ENCODE data around the gene AKT1S1. TPM values are rescaled to one million over a fixed set of nuclear protein-coding genes. Genes with fewer than 3 reads are reported as not detected.
A peak's percentile ranks its signal among the peaks of the same experiment; 100 is the strongest.

AKT1S1 gene
- total and polyA plus RNA-seq, 2 of the 13 experiments (the other 11 are each of a cell fraction or from before 2014, with no cell fraction given): 13.5 to 27.8 TPM

DNA sequence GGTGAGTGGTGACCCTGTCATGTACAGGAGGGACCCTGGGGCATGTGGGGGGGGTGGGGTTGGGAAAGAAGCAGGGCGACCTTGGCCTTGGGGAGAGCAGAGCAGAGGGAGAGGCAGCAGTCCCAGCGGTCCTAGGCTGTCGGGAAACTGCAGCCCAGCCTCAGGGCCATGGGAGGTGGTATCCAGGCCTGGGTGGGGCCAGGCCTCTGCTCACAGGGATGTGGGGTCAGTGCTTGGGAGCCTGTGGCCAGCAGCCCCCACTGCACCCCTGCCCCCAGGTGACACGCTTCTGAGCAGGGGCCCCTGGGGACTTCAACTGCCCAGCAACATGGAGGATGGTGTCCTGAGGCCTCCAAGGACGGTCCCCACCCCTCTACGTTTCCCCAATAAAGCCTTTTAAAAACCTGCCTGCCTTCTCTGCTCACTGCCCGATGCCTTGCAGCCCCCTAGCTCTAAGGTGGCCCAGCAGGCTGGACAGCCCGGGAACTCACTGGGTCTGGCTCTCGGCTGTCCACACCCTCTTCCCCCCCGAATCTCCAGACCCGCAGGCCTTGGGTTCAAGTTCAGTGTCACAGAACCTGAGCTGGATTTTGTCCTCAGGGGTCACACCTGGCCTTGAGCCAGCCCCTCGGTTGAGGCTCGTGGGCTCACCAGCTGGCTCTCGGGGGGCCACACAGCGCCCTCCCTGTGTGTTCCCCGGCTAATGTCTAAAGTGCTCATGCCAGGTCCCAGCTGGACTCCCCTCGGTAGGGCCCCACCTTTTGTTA, 16.6 kb downstream of the AKT1S1 start:
- Histone ChIP-seq H3K9ac (ENCODE audit: insufficient read depth, low read depth, low read length) (no peak overlapping the region), H3K27me3 (ENCODE audit: control insufficient read depth in 1 of 2, insufficient read depth in 2 of 2, low read length in 2 of 2) (no peaks in the 10 kb centered on the region), H3K36me3 (replicated peaks in 1 of 2; ENCODE audit: control insufficient read depth in 1 of 2, insufficient read depth in 2 of 2, low read length in 2 of 2) (peaks cover 35 to 72% of the 10 kb centered on the region in 2 experiments), H3K4me1 (ENCODE audit: insufficient read depth, low read length) (peaks cover 15% of the 10 kb centered on the region), H3K27ac (ENCODE audit: extremely low read length, insufficient read depth, low read length) (no peak overlapping the region), H3K4me2 (ENCODE audit: low read depth, low read length) (no peak overlapping the region), H3K4me3 (replicated peaks in 1 of 3; ENCODE audit: insufficient read depth in 1 of 3, low read depth in 2 of 3, low read length in 3 of 3) (no peak overlapping the region), H4K20me1 (ENCODE audit: insufficient read depth, low read length) (peaks cover 6% of the 10 kb centered on the region), H3K79me2 (ENCODE audit: insufficient read depth, low read length) (peaks cover 7% of the 10 kb centered on the region), H2AFZ (ENCODE audit: low read length) (no peak overlapping the region), H3K9me3 (ENCODE audit: low read length) (no peaks in the 10 kb centered on the region)
- ATAC-seq: peak; percentile 8
- TF ChIP-seq POLR2G (IDR thresholded peaks at IDR 0.05; ENCODE audit: low read depth, low read length) (peak; percentile 64), NFRKB (IDR thresholded peaks at IDR 0.05) (no peak), MIXL1 (CRISPR knock-in tag; IDR thresholded peaks at IDR 0.05) (no peak), POLR2A (IDR thresholded peaks at IDR 0.05; ENCODE audit: insufficient read depth in 1 of 2, low read depth in 2 of 2, low read length in 2 of 2) (peak in 1 of 2 experiments; percentile 36; a peak in 2 of 4 replicates), RBFOX2 (IDR thresholded peaks at IDR 0.05; ENCODE audit: low read depth, low read length) (peak; percentile 59; the same call in 1 of the 2 replicates), AGO2 (optimal IDR thresholded peaks at IDR 0.05; ENCODE audit: low read depth, low read length) (peak; percentile 85), NBN (conservative IDR thresholded peaks at IDR 0.05) (no peak)
- TF ChIP-seq, protein P1, sequence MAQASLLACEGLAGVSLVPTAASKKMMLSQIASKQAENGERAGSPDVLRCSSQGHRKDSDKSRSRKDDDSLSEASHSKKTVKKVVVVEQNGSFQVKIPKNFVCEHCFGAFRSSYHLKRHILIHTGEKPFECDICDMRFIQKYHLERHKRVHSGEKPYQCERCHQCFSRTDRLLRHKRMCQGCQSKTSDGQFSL (CRISPR knock-in tag; IDR thresholded peaks at IDR 0.05): peak; percentile 20; the same call in 1 of the 2 replicates
- CTCF ChIA-PET (ENCODE audit: low intra/inter-chr PET ratio, low total read pairs): no interaction called here
- no peak for FAIRE-seq
- intact Hi-C loops (cut with micrococcal nuclease; ENCODE audit: unreplicated experiment): no loop called here
- WGBS (ENCODE audit: low lambda C conversion rate): 89% methylated on average over 10 of the region's 17 CpGs
- in situ Hi-C loops (cut with HindIII; ENCODE audit: extremely low pct_ligation_motif_present, low pct_unique_long_range_greater_than_20kb): no loop called here
- no TSS peak for BruUV-seq (replicated peaks)
- no peak for DNase-seq (ENCODE audit: low spot score)
- POLR2A ChIA-PET: interaction anchor here (1.1 to 1.3 kb wide), 2 partner anchors 9 to 10 kb away, joined by 3 to 4 read pairs; no protein-coding TSS in a partner anchor
